ENCODE data around the gene IFNL3. TPM values are rescaled to one million over a fixed set of nuclear protein-coding genes. Genes with fewer than 3 reads are reported as not detected.
"Not testable (repeated sequence)": the region's sequence is repeated elsewhere in the genome, so short reads cannot be mapped to it uniquely, and the experiment has no call there.

Gene IFNL3
- total RNA-seq, 2 experiments from 2014 or later, result not detected

- DNase-seq, result no peak
- CTCF ChIA-PET, result interaction anchor here (0.7 to 1.6 kb wide), 2 partner anchors 11 to 111 kb away, joined by 3 read pairs; no protein-coding TSS in a partner anchor
- no peaks in the 10 kb centered on the region for H3K4me1 Mint-ChIP-seq
- POLR2A ChIA-PET, result no interaction called here
- H3K4me3 Mint-ChIP-seq, result no peak overlapping the region
- no peaks in the 10 kb centered on the region for H3K36me3 Mint-ChIP-seq (ENCODE audit: low read depth)
- peaks cover 12% of the 10 kb centered on the region for H3K27me3 Mint-ChIP-seq
- H3K27ac Mint-ChIP-seq, result no peak overlapping the region
- no peaks in the 10 kb centered on the region for H3K9me3 Mint-ChIP-seq
These were observed 26.4 kb downstream of the IFNL3 start for GRCh38 chr19:39218230-39219007.

- Mint-ChIP-seq H3K36me3 (ENCODE audit: low read depth) (no peaks in the 10 kb centered on the region), H3K27me3 (peaks cover 11% of the 10 kb centered on the region), H3K4me1 (no peaks in the 10 kb centered on the region), H3K9me3 (no peaks in the 10 kb centered on the region), H3K27ac (no peak overlapping the region), H3K4me3 (no peak overlapping the region)
- ChIA-PET CTCF (interaction anchor here (0.6 kb wide), 1 partner anchor 858 kb away, joined by 3 read pairs; no protein-coding TSS in a partner anchor), POLR2A (no interaction called here)
- no peak for DNase-seq
These were observed 27.7 kb downstream of the IFNL3 start for GRCh38 chr19:39217094-39217493.

- H3K9me3 Mint-ChIP-seq, result not testable (repeated sequence)
These were observed 29.5 kb downstream of the IFNL3 start for GRCh38 chr19:39215323-39215722.

GRCh38 chr19:39212375-39212742, 32.4 kb downstream of the IFNL3 start:
- POLR2A ChIA-PET, result interaction anchor here (0.6 to 1.4 kb wide), 2 partner anchors 10 to 223 kb away, joined by 3 read pairs; partner anchors contain the start of gene RPS16
- CTCF ChIA-PET, result interaction anchor here (1.0 to 2.0 kb wide), 4 partner anchors 115 to 251 kb away, joined by 4 to 9 read pairs (median 4); partner anchors contain the start of gene PLEKHG2

More at GRCh38 chr19:39215323-39215722, 29.5 kb downstream of the IFNL3 start:
- POLR2A ChIA-PET; H3K36me3 Mint-ChIP-seq (ENCODE audit: low read depth); CTCF ChIA-PET; H3K4me3 Mint-ChIP-seq; H3K27me3 Mint-ChIP-seq; H3K4me1 Mint-ChIP-seq; DNase-seq; H3K27ac Mint-ChIP-seq: not testable (repeated sequence)

GRCh38 chr19:39211731-39212374, 33.0 kb downstream of the IFNL3 start:
- DNase-seq, result no peak
- Mint-ChIP-seq H3K27ac (no peak overlapping the region), H3K4me3 (no peak overlapping the region), H3K27me3 (peaks cover 6% of the 10 kb centered on the region), H3K4me1 (no peaks in the 10 kb centered on the region), H3K36me3 (ENCODE audit: low read depth) (no peaks in the 10 kb centered on the region), H3K9me3 (no peaks in the 10 kb centered on the region)
- CTCF ChIA-PET, result interaction anchor here (0.7 to 2.0 kb wide), 6 partner anchors 36 to 250 kb away, joined by 4 to 9 read pairs (median 6); partner anchors contain the start of gene PLEKHG2
- POLR2A ChIA-PET, result interaction anchor here (1.4 kb wide), 1 partner anchor 224 kb away, joined by 3 read pairs; the partner anchor contains the start of gene RPS16

More at GRCh38 chr19:39212375-39212742, 32.4 kb downstream of the IFNL3 start:
- peak; percentile 76 for DNase-seq
- Mint-ChIP-seq H3K4me1 (no peaks in the 10 kb centered on the region), H3K36me3 (ENCODE audit: low read depth) (no peaks in the 10 kb centered on the region), H3K27me3 (peaks cover 11% of the 10 kb centered on the region), H3K9me3 (no peaks in the 10 kb centered on the region), H3K27ac (no peak overlapping the region), H3K4me3 (no peak overlapping the region)

GRCh38 chr19:39209196-39209595, 35.6 kb downstream of the IFNL3 start:
- DNase-seq, result no peak
- CTCF ChIA-PET, result interaction anchor here (0.7 to 1.0 kb wide), 2 partner anchors 118 to 161 kb away, joined by 3 to 5 read pairs; no protein-coding TSS in a partner anchor
- peaks cover 15% of the 10 kb centered on the region for H3K27me3 Mint-ChIP-seq
- H3K27ac Mint-ChIP-seq, result no peak overlapping the region
- H3K4me1 Mint-ChIP-seq, result no peaks in the 10 kb centered on the region
- H3K36me3 Mint-ChIP-seq (ENCODE audit: low read depth), result no peaks in the 10 kb centered on the region
- no peak overlapping the region for H3K4me3 Mint-ChIP-seq
- POLR2A ChIA-PET, result no interaction called here
- H3K9me3 Mint-ChIP-seq, result no peaks in the 10 kb centered on the region

GRCh38 chr19:39208175-39208795, 36.5 kb downstream of the IFNL3 start:
- no peaks in the 10 kb centered on the region for H3K9me3 Mint-ChIP-seq
- H3K27me3 Mint-ChIP-seq, result peaks cover 22% of the 10 kb centered on the region
- no peak overlapping the region for H3K27ac Mint-ChIP-seq
- no peak overlapping the region for H3K4me3 Mint-ChIP-seq
- no peaks in the 10 kb centered on the region for H3K4me1 Mint-ChIP-seq
- ChIA-PET CTCF (interaction anchor here (0.7 kb wide), 1 partner anchor 162 kb away, joined by 3 read pairs; no protein-coding TSS in a partner anchor), POLR2A (no interaction called here)
- no peak for DNase-seq
- no peaks in the 10 kb centered on the region for H3K36me3 Mint-ChIP-seq (ENCODE audit: low read depth)

- H3K36me3 Mint-ChIP-seq (ENCODE audit: low read depth), result no peaks in the 10 kb centered on the region
- H3K27ac Mint-ChIP-seq, result no peak overlapping the region
- H3K27me3 Mint-ChIP-seq, result peaks cover 30% of the 10 kb centered on the region
- H3K4me3 Mint-ChIP-seq, result no peak overlapping the region
- no peaks in the 10 kb centered on the region for H3K4me1 Mint-ChIP-seq
- ChIA-PET CTCF (no interaction called here), POLR2A (no interaction called here)
- H3K9me3 Mint-ChIP-seq, result no peaks in the 10 kb centered on the region
- no peak for DNase-seq
These were observed 37.4 kb downstream of the IFNL3 start for GRCh38 chr19:39207293-39207836.

- no peak for DNase-seq
- no peaks in the 10 kb centered on the region for H3K36me3 Mint-ChIP-seq (ENCODE audit: low read depth)
- POLR2A ChIA-PET, result no interaction called here
- CTCF ChIA-PET, result interaction anchor here (0.6 kb wide), 1 partner anchor 385 kb away, joined by 3 read pairs; no protein-coding TSS in a partner anchor
- H3K9me3 Mint-ChIP-seq, result no peaks in the 10 kb centered on the region
- H3K27me3 Mint-ChIP-seq, result peaks cover 36% of the 10 kb centered on the region
- H3K4me3 Mint-ChIP-seq, result no peak overlapping the region
- no peak overlapping the region for H3K27ac Mint-ChIP-seq
- no peaks in the 10 kb centered on the region for H3K4me1 Mint-ChIP-seq
These were observed 38.7 kb downstream of the IFNL3 start for GRCh38 chr19:39206122-39206521.

GRCh38 chr19:39205449-39205764, 39.4 kb downstream of the IFNL3 start:
- H3K4me3 Mint-ChIP-seq, result no peak overlapping the region
- CTCF ChIA-PET, result interaction anchor here (0.6 to 0.8 kb wide), 2 partner anchors 16 to 386 kb away, joined by 3 read pairs; no protein-coding TSS in a partner anchor
- DNase-seq, result no peak

GRCh38 chr19:39203372-39204341, 41.1 kb downstream of the IFNL3 start, which contains the start of gene SYCN:
TSS of gene SYCN (minus strand) at chr19:39204263. CDS start at chr19:39204254, 9 bp downstream.
- no peaks in the 10 kb centered on the region for H3K4me1 Mint-ChIP-seq
- no peaks in the 10 kb centered on the region for H3K9me3 Mint-ChIP-seq
- ChIA-PET CTCF (no interaction called here), POLR2A (no interaction called here)
- H3K36me3 Mint-ChIP-seq (ENCODE audit: low read depth), result no peaks in the 10 kb centered on the region
- peaks cover 48% of the 10 kb centered on the region for H3K27me3 Mint-ChIP-seq
- no peak within 1 kb of the TSS for H3K4me3 Mint-ChIP-seq
- no peak for DNase-seq
- no peak within 1 kb of the TSS for H3K27ac Mint-ChIP-seq

More at GRCh38 chr19:39205449-39205764, 39.4 kb downstream of the IFNL3 start:
- Mint-ChIP-seq H3K4me1 (no peaks in the 10 kb centered on the region), H3K9me3 (no peaks in the 10 kb centered on the region), H3K36me3 (ENCODE audit: low read depth) (no peaks in the 10 kb centered on the region), H3K27me3 (peaks cover 42% of the 10 kb centered on the region), H3K27ac (no peak overlapping the region)
- POLR2A ChIA-PET, result no interaction called here

GRCh38 chr19:39202998-39203355, 41.8 kb downstream of the IFNL3 start:
- Mint-ChIP-seq H3K9me3 (no peaks in the 10 kb centered on the region), H3K4me3 (no peak overlapping the region), H3K36me3 (ENCODE audit: low read depth) (no peaks in the 10 kb centered on the region), H3K27me3 (peaks cover 54% of the 10 kb centered on the region), H3K4me1 (no peaks in the 10 kb centered on the region), H3K27ac (no peak overlapping the region)
- no peak for DNase-seq
- POLR2A ChIA-PET, result no interaction called here
- CTCF ChIA-PET, result no interaction called here

All from activated CD4-positive, alpha-beta memory T cell treated with anti-CD3 and anti-CD28 coated beads, Interleukin-2, amount 10 ng/mL, durations not matched to agents 7 days and 5 days (primary cell).